ENCODE measurements around the gene TMEM120B.
A peak's percentile ranks its signal among the peaks of the same experiment; 100 is the strongest.

Gene TMEM120B

GRCh38 chr12:121807642-121808347 is 95.2 kb downstream of the TMEM120B start:
- H3K27ac ChIP-seq (ENCODE audit: insufficient read depth, low read length, poor library complexity, severe bottlenecking): peak overlapping the region; percentile 77
- no peaks in the 10 kb centered on the region for H3K27me3 ChIP-seq (replicated peaks; ENCODE audit: control insufficient read depth, insufficient read depth, low read length, poor library complexity, severe bottlenecking)
- H3K36me3 ChIP-seq (ENCODE audit: control insufficient read depth, insufficient read depth, low read length): peaks cover 27% of the 10 kb centered on the region
- DNase-seq: no peak
- H3K4me1 ChIP-seq (ENCODE audit: control insufficient read depth, insufficient read depth, low read length, poor library complexity, severe bottlenecking): peaks cover 44% of the 10 kb centered on the region
- no peaks in the 10 kb centered on the region for H3K9me3 ChIP-seq (ENCODE audit: control insufficient read depth, low read length)
- no peak overlapping the region for H3K4me3 ChIP-seq (ENCODE audit: insufficient read depth, low read depth, low read length, poor library complexity, severe bottlenecking)

GRCh38 chr12:121808623-121809022 is 96.1 kb downstream of the TMEM120B start:
- peaks cover 52% of the 10 kb centered on the region for H3K4me1 ChIP-seq (ENCODE audit: control insufficient read depth, insufficient read depth, low read length, poor library complexity, severe bottlenecking)

GRCh38 chr12:121809712-121810116 is 97.2 kb downstream of the TMEM120B start:
- Histone ChIP-seq H3K9me3 (ENCODE audit: control insufficient read depth, low read length) (no peaks in the 10 kb centered on the region), H3K4me3 (ENCODE audit: insufficient read depth, low read depth, low read length, poor library complexity, severe bottlenecking) (no peak overlapping the region), H3K36me3 (ENCODE audit: control insufficient read depth, insufficient read depth, low read length) (peaks cover 40% of the 10 kb centered on the region), H3K4me1 (ENCODE audit: control insufficient read depth, insufficient read depth, low read length, poor library complexity, severe bottlenecking) (peaks cover 53% of the 10 kb centered on the region), H3K27me3 (replicated peaks; ENCODE audit: control insufficient read depth, insufficient read depth, low read length, poor library complexity, severe bottlenecking) (no peaks in the 10 kb centered on the region), H3K27ac (ENCODE audit: insufficient read depth, low read length, poor library complexity, severe bottlenecking) (no peak overlapping the region)
- no peak for DNase-seq

More at GRCh38 chr12:121808623-121809022, 96.1 kb downstream of the TMEM120B start:
- Histone ChIP-seq H3K27ac (ENCODE audit: insufficient read depth, low read length, poor library complexity, severe bottlenecking) (no peak overlapping the region), H3K27me3 (replicated peaks; ENCODE audit: control insufficient read depth, insufficient read depth, low read length, poor library complexity, severe bottlenecking) (no peaks in the 10 kb centered on the region), H3K9me3 (ENCODE audit: control insufficient read depth, low read length) (no peaks in the 10 kb centered on the region), H3K36me3 (ENCODE audit: control insufficient read depth, insufficient read depth, low read length) (peaks cover 31% of the 10 kb centered on the region), H3K4me3 (ENCODE audit: insufficient read depth, low read depth, low read length, poor library complexity, severe bottlenecking) (no peak overlapping the region)
- DNase-seq: no peak

- H3K4me1 ChIP-seq (ENCODE audit: control insufficient read depth, insufficient read depth, low read length, poor library complexity, severe bottlenecking): peaks cover 53% of the 10 kb centered on the region
- no peak overlapping the region for H3K4me3 ChIP-seq (ENCODE audit: insufficient read depth, low read depth, low read length, poor library complexity, severe bottlenecking)
- H3K9me3 ChIP-seq (ENCODE audit: control insufficient read depth, low read length): no peaks in the 10 kb centered on the region
- no peak overlapping the region for H3K27ac ChIP-seq (ENCODE audit: insufficient read depth, low read length, poor library complexity, severe bottlenecking)
- peaks cover 46% of the 10 kb centered on the region for H3K36me3 ChIP-seq (ENCODE audit: control insufficient read depth, insufficient read depth, low read length)
- DNase-seq: no peak
- no peaks in the 10 kb centered on the region for H3K27me3 ChIP-seq (replicated peaks; ENCODE audit: control insufficient read depth, insufficient read depth, low read length, poor library complexity, severe bottlenecking)
Observed at GRCh38 chr12:121810234-121810817, 97.8 kb downstream of the TMEM120B start.

GRCh38 chr12:121810833-121811433 is 98.4 kb downstream of the TMEM120B start:
- peak overlapping the region; percentile 36 for H3K27ac ChIP-seq (ENCODE audit: insufficient read depth, low read length, poor library complexity, severe bottlenecking)
- peak overlapping the region; percentile 53 for H3K4me3 ChIP-seq (ENCODE audit: insufficient read depth, low read depth, low read length, poor library complexity, severe bottlenecking)
- H3K27me3 ChIP-seq (replicated peaks; ENCODE audit: control insufficient read depth, insufficient read depth, low read length, poor library complexity, severe bottlenecking): no peaks in the 10 kb centered on the region
- H3K9me3 ChIP-seq (ENCODE audit: control insufficient read depth, low read length): no peaks in the 10 kb centered on the region
- DNase-seq: no peak
- H3K36me3 ChIP-seq (ENCODE audit: control insufficient read depth, insufficient read depth, low read length): peaks cover 52% of the 10 kb centered on the region
- peaks cover 53% of the 10 kb centered on the region for H3K4me1 ChIP-seq (ENCODE audit: control insufficient read depth, insufficient read depth, low read length, poor library complexity, severe bottlenecking)

- Histone ChIP-seq H3K27ac (ENCODE audit: insufficient read depth, low read length, poor library complexity, severe bottlenecking) (peak overlapping the region; percentile 36), H3K9me3 (ENCODE audit: control insufficient read depth, low read length) (no peaks in the 10 kb centered on the region), H3K4me1 (ENCODE audit: control insufficient read depth, insufficient read depth, low read length, poor library complexity, severe bottlenecking) (peaks cover 45% of the 10 kb centered on the region), H3K4me3 (ENCODE audit: insufficient read depth, low read depth, low read length, poor library complexity, severe bottlenecking) (peak overlapping the region; percentile 53), H3K27me3 (replicated peaks; ENCODE audit: control insufficient read depth, insufficient read depth, low read length, poor library complexity, severe bottlenecking) (no peaks in the 10 kb centered on the region), H3K36me3 (ENCODE audit: control insufficient read depth, insufficient read depth, low read length) (peaks cover 60% of the 10 kb centered on the region)
- DNase-seq: peak; percentile 54 to 65 (median 55)
Observed at GRCh38 chr12:121811434-121812319, 99.1 kb downstream of the TMEM120B start.

GRCh38 chr12:121812320-121812871 is 99.8 kb downstream of the TMEM120B start:
- DNase-seq: no peak
- peak overlapping the region; percentile 53 for H3K4me3 ChIP-seq (ENCODE audit: insufficient read depth, low read depth, low read length, poor library complexity, severe bottlenecking)
- H3K27me3 ChIP-seq (replicated peaks; ENCODE audit: control insufficient read depth, insufficient read depth, low read length, poor library complexity, severe bottlenecking): no peaks in the 10 kb centered on the region
- H3K4me1 ChIP-seq (ENCODE audit: control insufficient read depth, insufficient read depth, low read length, poor library complexity, severe bottlenecking): peaks cover 38% of the 10 kb centered on the region
- H3K9me3 ChIP-seq (ENCODE audit: control insufficient read depth, low read length): no peaks in the 10 kb centered on the region
- peaks cover 67% of the 10 kb centered on the region for H3K36me3 ChIP-seq (ENCODE audit: control insufficient read depth, insufficient read depth, low read length)
- peak overlapping the region; percentile 36 for H3K27ac ChIP-seq (ENCODE audit: insufficient read depth, low read length, poor library complexity, severe bottlenecking)

- Histone ChIP-seq H3K9me3 (ENCODE audit: control insufficient read depth, low read length) (no peaks in the 10 kb centered on the region), H3K4me3 (ENCODE audit: insufficient read depth, low read depth, low read length, poor library complexity, severe bottlenecking) (no peak overlapping the region), H3K27ac (ENCODE audit: insufficient read depth, low read length, poor library complexity, severe bottlenecking) (no peak overlapping the region), H3K27me3 (replicated peaks; ENCODE audit: control insufficient read depth, insufficient read depth, low read length, poor library complexity, severe bottlenecking) (no peaks in the 10 kb centered on the region), H3K4me1 (ENCODE audit: control insufficient read depth, insufficient read depth, low read length, poor library complexity, severe bottlenecking) (peaks cover 36% of the 10 kb centered on the region), H3K36me3 (ENCODE audit: control insufficient read depth, insufficient read depth, low read length) (peaks cover 70% of the 10 kb centered on the region)
- DNase-seq: no peak
Observed at GRCh38 chr12:121812921-121813896, 100.7 kb downstream of the TMEM120B start.

GRCh38 chr12:121813951-121814350 is 101.4 kb downstream of the TMEM120B start:
- Histone ChIP-seq H3K4me1 (ENCODE audit: control insufficient read depth, insufficient read depth, low read length, poor library complexity, severe bottlenecking) (peaks cover 36% of the 10 kb centered on the region), H3K4me3 (ENCODE audit: insufficient read depth, low read depth, low read length, poor library complexity, severe bottlenecking) (no peak overlapping the region), H3K27me3 (replicated peaks; ENCODE audit: control insufficient read depth, insufficient read depth, low read length, poor library complexity, severe bottlenecking) (no peaks in the 10 kb centered on the region), H3K36me3 (ENCODE audit: control insufficient read depth, insufficient read depth, low read length) (peaks cover 67% of the 10 kb centered on the region), H3K9me3 (ENCODE audit: control insufficient read depth, low read length) (no peaks in the 10 kb centered on the region), H3K27ac (ENCODE audit: insufficient read depth, low read length, poor library complexity, severe bottlenecking) (no peak overlapping the region)
- no peak for DNase-seq
